ENCODE measurements around the gene HSPA12B.

Gene HSPA12B, protein sequence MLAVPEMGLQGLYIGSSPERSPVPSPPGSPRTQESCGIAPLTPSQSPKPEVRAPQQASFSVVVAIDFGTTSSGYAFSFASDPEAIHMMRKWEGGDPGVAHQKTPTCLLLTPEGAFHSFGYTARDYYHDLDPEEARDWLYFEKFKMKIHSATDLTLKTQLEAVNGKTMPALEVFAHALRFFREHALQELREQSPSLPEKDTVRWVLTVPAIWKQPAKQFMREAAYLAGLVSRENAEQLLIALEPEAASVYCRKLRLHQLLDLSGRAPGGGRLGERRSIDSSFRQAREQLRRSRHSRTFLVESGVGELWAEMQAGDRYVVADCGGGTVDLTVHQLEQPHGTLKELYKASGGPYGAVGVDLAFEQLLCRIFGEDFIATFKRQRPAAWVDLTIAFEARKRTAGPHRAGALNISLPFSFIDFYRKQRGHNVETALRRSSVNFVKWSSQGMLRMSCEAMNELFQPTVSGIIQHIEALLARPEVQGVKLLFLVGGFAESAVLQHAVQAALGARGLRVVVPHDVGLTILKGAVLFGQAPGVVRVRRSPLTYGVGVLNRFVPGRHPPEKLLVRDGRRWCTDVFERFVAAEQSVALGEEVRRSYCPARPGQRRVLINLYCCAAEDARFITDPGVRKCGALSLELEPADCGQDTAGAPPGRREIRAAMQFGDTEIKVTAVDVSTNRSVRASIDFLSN

DNA sequence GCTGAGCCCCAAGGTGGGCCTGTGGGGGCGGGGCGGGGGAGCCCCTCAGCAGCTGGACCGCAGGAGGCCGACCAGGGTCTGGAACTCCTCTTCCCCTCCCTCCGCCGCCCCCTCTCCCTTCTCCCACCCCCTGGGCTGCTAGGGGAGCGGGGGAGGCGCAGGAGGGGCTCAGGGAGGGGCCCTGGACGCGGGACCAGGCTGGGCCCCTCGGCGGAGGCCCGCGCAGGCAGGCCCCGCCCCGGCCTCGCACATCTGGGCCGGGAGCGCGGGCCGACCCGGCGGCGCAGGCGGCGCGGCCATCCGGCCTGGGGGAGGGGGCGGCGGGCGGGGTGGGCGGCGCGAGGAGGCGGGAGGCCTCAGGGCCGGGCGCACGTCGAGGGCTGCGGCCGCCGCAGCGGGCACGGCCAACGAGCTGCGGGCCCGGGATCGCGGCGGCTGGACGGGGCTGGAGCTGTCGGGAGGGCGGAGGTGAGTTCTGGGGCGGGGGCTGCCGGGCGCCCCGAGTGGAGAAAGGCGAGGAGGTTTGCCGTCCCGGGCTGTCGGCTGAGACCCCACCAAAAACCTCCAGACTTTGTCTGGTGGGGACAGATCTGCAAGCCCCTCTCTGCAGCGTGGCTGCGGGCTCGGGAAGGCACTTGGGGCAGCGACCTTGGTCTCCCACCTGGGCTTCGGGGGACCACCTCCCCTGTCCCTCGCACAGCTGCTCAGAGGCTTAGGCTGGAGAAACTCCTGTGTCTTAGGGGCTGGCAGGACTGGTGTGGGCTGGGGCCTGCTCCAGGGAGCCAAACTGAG is at the start of gene HSPA12B:
Gene HSPA12B, plus strand, starts transcription at position 359 of the 792 bp plus-strand sequence. CDS start 5,990 bp downstream, outside the sequence.
- DNase-seq, result no peak

DNA sequence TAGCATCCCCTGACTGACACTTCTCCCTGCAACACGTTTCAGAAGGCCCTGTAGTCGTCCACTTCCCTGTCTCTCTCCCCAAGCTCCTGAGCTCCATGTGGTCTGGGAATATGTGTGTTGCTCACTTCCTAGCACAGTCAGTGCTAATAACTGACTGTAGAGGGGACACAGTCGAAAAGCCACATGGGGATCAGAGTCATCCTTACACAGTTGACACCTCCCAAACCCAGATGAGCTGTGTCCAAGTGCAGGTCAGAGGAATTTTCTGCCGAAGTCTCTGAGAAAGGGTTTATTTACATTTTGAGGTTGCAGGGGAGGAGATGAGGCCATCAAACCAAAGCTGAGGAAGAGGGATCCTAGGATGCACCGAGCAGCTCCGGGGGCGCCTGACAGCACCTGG is 47.1 kb upstream of the HSPA12B start:
- no peak for DNase-seq

DNA sequence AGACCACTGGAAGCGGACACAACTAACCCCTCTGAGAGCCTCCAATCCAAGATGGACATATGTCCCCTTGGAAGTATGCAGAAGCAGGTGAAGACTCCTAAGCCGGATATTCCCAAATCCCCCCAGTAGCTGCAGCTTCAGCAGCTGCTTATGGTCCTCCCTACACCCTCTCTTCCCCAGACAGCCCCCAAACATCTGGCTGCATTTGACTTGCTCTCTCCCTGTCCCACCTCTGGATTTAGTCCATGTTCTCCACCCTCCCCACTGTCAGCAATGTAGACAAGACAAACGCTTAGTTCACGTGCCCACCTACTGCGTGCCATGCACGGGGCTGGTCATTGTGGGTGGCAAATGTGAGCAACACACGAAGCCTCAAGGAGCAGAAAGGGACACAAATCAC is 46.1 kb upstream of the HSPA12B start:
- no peak for DNase-seq

DNA sequence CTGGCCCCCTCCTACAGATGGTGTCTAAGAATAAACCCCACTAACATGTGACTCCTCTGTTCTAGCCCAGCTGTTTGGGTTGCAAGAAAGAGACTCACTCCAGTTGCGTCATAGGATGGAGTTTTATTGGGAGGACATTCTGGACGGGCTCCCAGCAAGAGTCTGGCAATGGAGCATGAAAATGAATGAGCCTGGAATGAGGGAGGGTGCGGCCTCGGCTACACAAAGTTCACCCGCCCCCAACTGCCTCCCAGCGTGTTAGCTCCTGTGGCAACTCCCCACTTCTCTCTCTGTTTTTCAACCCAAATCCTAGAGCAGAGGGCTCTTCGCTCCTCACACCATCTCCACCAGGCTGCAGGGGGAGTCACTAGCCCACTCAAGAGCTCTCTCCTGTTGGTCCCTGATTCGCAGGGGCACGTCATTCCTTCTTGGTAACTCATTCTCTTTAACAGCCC is 45.6 kb upstream of the HSPA12B start:
- no peak for DNase-seq

DNA sequence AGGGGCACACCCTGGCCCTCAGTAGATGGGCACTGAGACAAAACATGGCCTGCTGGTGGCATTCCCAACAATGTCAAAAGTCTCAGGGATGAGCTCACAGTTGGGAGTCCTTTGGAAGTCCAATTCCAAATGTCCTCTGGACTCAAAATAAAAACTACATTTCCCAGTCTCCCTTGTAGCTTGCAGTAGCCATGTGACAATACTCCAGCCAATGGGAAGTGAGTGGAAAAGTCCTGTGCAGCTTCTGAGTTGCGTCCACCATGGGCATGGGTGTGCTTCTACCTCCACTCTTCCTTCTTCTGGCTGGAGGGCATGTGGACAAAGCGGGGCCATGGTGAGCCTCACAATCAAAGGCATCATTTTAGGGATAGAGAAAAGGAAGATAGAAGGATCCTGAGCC is 44.8 kb upstream of the HSPA12B start:
- DNase-seq, result no peak

DNA sequence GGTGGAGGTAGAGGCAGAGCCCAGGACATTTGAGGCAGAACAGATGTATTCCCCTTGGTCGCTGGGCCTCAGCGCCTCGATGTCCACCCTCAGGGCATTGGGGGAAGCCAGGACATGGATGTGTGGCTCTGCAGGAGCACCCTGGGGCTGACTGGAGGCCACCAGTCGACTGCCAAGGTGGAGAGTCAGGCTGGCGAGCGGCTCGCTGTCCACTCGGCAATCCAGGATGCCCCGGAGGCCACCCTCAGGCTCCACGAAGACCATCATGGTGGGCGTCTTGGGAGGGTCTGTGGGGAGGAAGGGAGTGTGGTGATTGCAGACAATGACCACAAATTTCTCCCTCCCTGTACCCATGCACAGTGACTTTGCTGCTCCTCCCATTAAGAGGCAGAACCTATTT is 42.5 kb upstream of the HSPA12B start:
- no peak for DNase-seq

DNA sequence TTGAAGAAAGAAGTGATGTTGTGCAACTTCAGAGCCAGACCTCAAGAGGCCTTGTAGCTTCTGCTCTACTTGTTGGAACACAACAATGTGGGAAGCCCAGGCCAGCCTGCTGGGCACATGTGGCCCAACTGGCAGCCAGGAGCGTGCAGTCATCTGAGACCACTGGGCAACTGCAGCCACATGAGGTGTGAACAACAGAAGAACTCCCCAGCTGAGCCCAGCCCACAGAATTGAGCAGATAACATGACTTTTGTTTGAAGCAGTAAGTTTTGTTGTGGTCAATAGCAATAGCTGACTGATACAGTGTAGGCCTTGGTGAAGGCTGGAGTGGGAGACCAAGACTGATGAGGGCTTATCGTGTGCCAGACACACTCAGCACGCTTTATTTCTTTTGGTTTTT is 42.1 kb upstream of the HSPA12B start:
- DNase-seq, result no peak

DNA sequence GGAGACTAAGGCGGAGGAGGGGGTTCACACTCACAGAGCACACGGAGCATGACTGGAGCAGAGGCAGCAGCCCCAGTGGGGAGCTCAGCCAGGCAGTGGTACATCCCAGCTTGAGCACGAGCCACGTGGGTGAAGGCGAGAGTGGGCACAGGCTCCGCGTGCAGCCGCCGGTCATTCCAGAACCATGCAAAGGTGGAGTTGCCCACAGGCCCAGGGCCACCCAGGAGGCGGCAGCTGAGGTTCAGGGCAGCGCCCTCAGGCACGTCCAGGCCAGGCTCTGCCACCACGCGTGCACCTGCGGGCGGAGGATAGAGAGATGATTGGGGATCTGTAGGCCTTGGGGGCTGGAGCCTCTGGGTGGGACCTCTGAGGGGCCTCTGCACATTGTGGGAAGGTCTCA is 41.2 kb upstream of the HSPA12B start:
- no peak for DNase-seq

DNA sequence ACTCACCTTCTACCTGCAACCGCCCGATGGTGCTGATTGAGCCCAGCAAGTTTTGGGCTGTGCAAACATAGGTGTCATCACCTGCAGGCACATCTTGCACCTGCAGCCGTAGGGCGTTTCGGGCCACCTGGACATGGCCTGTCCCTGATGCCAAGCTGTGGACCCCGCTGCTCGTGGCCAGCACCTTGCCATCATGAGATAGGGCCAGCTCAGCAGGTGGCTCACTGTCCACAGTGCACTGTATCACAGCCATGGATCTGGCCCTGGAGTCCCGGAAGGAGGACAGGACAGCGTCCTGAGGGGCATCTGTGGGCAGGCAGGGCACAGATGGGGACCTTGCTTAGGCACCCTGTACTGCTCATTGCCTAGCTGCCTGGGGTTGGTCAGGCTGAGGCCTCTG is 40.6 kb upstream of the HSPA12B start:
- no peak for DNase-seq

DNA sequence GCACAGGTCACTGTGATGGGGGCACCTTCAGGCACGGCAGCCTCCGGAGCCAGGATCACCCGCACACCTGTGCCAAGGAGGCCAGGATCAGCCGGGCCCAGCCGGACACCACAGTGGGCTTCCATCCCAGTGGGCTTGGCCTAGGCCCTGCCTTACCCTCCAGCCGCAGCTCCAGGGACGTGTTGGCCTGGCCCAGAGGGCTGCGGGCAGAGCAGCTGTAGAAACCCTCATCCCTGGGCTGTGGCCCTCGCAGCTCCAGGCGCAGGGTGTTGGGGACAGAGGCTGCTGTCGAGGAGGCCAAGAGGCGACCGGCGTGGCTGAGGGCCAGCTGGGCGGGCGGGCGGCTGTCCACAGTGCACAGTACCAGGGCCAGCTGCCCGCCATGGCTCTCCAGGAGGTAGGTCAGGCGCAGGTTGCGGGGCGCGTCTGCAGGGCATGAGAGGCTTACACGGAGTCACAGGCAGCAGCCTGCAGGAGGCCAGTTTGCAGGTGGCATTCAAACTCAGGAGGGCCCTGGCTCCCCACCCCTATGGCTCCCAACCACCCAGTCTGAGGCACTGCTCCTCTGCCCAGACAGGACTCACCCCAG is 39.7 kb upstream of the HSPA12B start:
- no peak for DNase-seq

DNA sequence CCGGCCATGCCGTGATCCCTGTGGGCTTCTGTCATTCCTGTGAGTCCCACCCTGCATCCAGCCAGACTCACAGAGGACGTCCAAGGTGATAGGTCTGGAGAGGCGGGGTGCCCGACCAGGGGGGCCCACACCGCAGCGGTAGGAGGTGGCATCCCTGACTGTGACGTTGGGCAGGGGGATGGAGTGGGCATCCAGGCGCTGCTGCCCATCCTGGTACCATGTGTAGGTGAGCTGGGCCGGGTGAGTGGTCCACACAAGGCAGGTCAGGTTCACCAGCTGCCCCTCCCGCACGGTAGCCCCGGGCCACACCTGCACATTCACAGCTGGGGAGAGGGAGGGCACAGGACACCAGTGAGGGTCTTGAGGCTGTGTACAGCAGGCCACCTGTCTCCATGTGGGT is 39.1 kb upstream of the HSPA12B start:
- no peak for DNase-seq

DNA sequence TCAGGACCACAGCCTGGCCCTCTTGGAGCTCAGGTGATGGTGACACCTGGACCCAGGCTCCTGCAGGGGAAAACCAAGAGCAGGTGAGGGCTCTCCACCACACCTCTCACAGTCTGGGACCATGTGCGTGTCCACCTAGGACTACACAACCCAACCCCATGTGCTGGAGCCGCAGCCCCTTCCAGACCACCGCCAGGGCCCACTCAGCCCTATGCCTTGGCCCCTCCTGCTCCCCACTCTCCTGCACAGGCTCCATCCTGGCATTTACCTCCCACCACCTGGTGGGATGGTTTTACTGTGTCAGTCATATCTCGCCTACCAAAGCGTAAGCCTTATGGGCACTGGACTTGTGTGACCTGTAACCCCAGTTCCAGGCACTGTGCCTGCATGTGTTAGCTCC is 37.6 kb upstream of the HSPA12B start:
- DNase-seq, result no peak

DNA sequence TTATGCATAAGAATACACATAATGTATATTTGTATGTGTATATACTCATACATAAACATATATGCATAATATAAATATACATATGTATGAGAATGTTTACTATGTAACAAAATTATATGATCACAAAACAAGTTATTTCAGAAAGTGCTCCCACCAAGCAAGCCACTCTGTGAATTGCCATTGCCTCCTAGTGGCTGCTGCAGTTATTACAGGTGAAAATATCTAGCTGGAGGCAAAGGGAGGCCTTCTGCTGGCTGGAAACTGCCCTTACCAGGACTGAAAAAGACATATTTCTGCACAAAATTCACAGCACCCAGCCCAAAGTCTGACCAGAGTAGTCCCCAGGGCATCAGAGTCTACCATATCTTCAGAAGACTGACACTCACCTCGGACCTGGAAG is 36.3 kb upstream of the HSPA12B start:
- peak in 1 of 2 experiments; percentile 17 for DNase-seq

DNA sequence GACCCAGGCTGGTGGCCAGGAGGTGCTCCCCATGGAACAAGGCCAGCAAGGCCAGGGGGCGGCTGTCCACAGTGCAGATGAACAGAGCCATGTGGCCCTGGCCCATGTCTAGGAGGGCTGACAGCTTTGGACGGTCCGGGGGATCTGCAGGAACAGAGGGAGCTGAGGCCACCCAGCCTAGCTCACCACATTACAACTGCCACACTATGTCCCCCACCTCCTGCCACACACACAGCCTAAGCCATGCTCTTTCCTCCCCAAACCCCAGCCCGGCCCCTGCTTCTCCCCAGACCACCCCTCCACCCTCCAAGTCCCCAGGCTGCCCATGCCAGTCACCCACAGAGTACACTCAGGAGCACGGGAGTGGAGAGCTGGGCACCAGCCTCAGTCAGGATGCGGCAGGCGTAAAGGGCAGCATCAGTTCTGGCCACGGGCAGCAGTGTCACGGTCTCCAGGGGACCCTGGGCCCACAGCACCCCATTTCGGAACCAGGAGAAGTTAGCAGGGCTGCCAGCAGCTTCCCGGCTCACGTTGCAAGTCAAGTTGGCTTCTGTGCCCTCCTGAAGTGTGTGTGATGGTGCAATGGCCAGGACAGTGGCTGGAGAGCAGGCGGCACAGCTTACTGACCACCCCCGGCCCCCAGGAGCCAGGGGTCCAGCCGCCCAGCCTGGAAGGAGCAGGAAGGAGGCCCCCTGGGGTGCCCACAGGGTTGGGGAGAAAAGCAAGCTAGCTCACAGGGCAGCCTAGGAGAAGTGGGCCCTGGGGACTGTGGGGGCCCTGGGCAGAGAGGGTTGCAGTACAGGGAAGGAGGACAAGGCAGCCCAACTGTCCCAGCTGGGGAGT is 35.5 kb upstream of the HSPA12B start:
- no peak for DNase-seq

DNA sequence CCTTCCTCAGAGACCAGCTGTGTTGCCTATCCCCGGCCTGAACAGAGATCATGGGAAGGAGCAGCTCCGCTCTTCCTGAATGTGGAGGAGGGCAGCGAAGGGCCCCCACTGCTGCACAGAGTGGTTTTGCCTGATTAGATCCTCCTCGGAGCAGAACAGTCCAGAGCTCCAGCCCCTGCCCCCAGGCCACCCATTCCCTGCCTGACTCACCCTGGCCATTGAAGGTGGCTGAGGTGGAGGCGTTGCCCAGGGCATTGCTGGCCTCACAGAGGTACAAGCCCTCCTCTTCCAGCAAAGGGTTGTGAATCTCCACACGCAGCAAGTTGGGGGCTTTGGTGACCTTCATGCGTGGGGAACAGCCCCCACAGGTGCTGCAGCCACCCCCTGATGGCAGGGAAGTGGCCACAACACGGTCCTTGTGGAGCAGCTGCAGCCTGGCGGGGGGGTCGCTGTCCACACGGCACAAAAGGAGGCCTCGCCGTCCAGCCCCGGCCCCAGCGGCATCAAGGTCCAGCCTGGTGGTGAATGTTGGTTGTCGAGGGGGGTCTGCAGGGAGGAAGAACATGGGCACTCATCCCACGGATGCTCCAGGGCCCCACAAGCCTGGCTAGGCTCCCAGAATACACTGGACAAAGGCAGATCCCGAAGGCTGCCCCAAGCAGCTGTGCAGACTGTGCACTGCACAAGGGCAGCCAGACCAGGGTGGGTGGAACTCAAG is 34.7 kb upstream of the HSPA12B start:
- DNase-seq, result no peak

DNA sequence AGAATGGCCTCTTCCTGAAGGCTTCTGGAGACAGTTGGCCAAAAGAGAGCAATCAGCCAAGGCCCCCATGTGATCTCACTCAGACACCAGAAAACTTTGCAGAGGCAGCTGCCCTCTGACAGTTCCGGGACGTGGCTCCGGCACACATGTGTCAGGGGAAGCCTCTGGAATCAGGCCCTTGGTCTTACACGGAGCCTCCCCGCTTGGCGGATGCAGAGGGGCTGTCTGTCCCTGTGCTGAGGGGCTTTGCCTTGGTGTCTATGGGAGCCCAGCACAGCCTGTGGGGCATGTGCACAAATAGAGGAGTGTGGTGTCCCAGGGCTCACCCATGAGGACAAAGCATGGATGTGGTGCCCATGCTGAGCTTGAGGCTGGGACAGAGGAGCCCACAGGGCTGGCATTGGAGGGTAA is 33.9 kb upstream of the HSPA12B start:
- DNase-seq, result no peak

DNA sequence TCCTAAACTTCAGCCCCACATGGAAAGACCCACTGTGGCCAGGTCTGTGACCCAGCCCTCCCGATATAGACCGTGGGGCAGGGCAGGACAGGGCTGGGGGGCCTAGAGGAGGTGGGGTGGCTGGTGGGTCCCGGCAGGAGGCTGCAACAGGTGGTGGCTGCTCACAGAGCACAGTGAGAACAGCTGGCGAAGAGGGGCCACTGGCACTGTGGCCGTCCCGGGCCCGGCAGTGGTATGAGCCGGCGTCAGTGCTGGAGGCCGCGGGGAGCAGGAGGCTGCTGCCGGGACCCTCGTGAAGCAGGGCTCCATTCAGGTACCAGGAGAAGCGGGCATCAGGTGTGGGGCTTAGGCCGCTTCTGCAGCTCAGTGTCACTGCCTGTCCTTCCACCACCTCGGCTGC is 33.4 kb upstream of the HSPA12B start:
- no peak for DNase-seq

DNA sequence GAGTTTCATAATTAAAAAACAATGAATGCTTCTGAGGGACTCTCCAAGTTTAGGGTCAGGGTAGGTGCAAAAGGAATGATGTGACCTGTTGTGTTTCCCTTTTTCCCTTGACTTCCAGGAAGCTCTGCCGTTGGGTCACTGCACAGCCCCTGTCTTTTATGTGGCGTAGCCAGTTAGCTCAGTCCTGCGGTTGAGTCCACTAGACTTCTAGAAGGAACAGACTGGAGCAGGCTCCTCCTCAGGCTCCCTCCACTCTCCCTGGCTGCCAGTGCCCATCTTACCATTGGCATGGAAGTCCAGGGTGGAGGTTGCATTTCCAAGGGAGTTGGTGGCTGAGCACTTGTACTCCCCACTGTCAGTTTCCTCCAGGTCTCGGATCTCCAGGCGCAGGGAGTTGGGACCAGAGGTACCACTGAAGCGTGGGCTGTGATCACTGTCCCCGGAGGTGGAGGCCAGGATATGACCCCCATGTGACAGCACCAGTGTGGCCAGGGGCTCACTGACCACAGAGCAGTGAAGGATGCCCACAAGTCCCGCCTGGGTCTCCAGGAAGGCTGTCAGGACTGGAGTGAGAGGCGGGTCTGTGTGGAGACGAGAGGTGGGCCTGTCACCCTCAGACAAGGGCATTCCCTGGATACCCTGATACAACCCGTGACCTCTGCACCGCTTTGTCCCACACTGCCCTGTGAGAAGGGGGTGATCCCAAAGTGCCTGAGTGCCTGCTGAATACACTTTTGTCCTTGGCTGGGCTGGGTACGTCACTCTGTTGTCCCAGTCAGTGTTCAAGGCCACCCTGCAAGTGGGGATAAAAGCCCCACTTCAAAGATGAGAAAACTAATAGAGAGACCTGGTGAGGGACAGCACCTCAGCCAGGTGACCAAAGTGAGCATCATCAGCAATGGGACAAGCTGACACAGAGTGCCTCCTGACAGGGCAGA is 31.2 kb upstream of the HSPA12B start:
- no peak for DNase-seq

DNA sequence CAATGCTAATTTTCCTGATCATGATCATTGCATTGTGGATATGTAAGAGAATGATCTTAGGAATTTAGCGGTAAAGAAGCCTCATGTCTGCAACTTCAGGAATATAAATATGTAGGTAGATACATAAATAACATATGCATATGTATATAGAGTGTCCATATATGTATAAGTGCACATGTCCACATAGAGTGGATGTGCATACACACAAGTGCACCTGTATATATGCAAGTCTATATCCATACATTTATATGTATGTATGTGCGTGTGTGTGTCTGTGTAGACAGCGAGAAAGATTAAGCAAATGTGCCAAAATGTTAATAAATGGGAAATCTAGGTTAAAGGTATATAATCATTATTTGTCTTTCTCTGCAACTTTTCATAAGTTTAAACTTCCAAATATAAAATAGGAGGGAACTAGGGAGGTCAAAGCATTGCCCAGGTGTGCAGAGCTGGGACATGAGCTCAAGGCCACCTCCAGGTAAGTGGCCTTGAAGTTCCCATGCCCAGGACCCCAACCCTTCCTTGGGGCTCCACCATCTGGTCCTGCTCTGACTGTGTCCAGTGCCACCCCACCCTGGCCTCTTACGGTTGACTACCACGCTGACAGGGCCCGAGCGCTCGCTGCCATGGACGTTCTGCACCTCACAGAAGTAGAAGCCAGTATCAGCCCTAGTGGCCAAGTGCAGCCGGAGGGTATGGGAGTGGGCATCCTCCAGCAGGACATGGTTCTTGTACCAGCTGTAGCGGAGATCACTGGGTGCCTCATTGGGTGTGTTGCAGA is 29.7 kb upstream of the HSPA12B start:
- DNase-seq, result no peak

DNA sequence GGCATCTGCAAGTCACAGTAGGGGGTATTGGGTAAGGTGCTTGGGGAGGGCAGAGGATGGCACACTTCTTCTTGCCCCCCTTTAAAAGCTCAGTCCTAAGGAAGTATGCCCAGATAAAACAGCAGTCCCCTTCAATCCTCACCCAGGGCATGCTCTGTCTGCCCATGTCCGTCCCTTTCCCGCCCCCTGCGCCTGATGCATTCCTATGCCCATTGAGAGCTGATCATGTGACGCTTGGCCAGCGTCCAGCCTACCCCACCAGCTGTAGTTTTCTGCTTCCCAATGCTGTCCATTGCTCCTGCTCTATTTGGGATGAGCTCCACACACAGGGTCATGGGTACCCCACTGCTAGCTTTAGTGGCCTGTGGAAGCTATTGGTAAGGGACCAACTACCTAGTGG is 28.4 kb upstream of the HSPA12B start:
- no peak for DNase-seq

Data from SHP77 (cell line).